HepG2 (cell line): Measurements from ENCODE around the gene KIF26B. TPM values are rescaled to one million over a fixed set of nuclear protein-coding genes. Genes with fewer than 3 reads are reported as not detected.

Source experiments
- ATAC-seq: fragments of 200-7000 bp; cut with Tn5 transposase; 3 replicates; pipeline ENCODE4 v1.9.1; 2020; ENCODE audit warnings: mild to moderate bottlenecking, moderate library complexity
- BruUV-seq: library from RNA; stranded (reverse); fragments of 400-500 nt; replicated peaks from 2 replicates; lab custom pipeline; 2021; lab: Mats Ljungman, UMichigan
- CTCF ChIA-PET: fragments of 300-600 bp; formaldehyde crosslinking; extraction: SDS; loops from one replicate; lab custom pipeline; 2021; ENCODE audit warnings: low total read pairs, inconsistent platforms, low intra/inter-chr PET ratio; lab: Yijun Ruan, JAX
- POLR2A ChIA-PET: fragments of 350-600 bp; sonication (Branson Sonifier 250); formaldehyde crosslinking; loops from one replicate; lab custom pipeline; 2020; ENCODE audit warnings: antibody characterized with exemption, inconsistent platforms; lab: Yijun Ruan, JAX
- DNase-seq: peaks from one replicate; pipeline ENCODE4 v3.0.0-alpha.2; 2015; ENCODE audit warnings: low spot score
- FAIRE-seq: peaks from 3 replicates; lab custom pipeline; 2011; peaks lifted over from hg19 to GRCh38; lab: Jason Lieb, UNC
- H2AFZ ChIP-seq: one replicate; pipeline ENCODE4 v1.6.1; 2011; ENCODE audit warnings: low read length, inconsistent platforms
- H3K27ac ChIP-seq: fragments of 300-600 bp; 3 replicates; pipeline ENCODE4 v1.8.0; 2011; ENCODE audit warnings: mixed run types, mild to moderate bottlenecking, mixed read lengths, low read length, inconsistent platforms; ENCODE audit not compliant: insufficient read depth; ENCODE audit errors: extremely low read length
- H3K27me3 ChIP-seq, 2 experiments: fragments of 200-600 bp in 1 of 2; 2 replicates in 1 of 2; 3 replicates in 1 of 2; pipeline versions ENCODE4 v1.6.0 to v1.8.0; 2011; ENCODE audit warnings: low read length in 2 of 2, mild to moderate bottlenecking in 2 of 2, moderate library complexity in 2 of 2, inconsistent platforms in 1 of 2; ENCODE audit not compliant: insufficient read depth in 2 of 2, control insufficient read depth in 1 of 2
- H3K36me3 ChIP-seq, 2 experiments: fragments of 200-600 bp in 1 of 2; replicated peaks in 1 of 2; 2 replicates in 1 of 2; 3 replicates in 1 of 2; pipeline versions ENCODE4 v1.5.1 to v1.8.0; 2011; ENCODE audit warnings: low read length in 2 of 2, inconsistent platforms in 1 of 2; ENCODE audit not compliant: insufficient read depth in 2 of 2, control insufficient read depth in 1 of 2
- H3K4me1 ChIP-seq: 2 replicates; pipeline ENCODE4 v1.5.1; 2012; ENCODE audit warnings: low read length, inconsistent platforms; ENCODE audit not compliant: insufficient read depth
- H3K4me2 ChIP-seq: 2 replicates; pipeline ENCODE4 v1.6.0; 2011; ENCODE audit warnings: low read depth, low read length, inconsistent platforms
- H3K4me3 ChIP-seq, 3 experiments: fragments of 200-600 bp in 1 of 3; sonication (generic), shearing (Covaris generic) in 1 of 3; replicated peaks in 1 of 3; 2 replicates each; pipeline ENCODE4 v1.5.1; 2011 to 2016; ENCODE audit warnings: low read length in 3 of 3, inconsistent platforms in 2 of 3, low read depth in 2 of 3, mild to moderate bottlenecking in 2 of 3, control low read depth in 1 of 3, mixed read lengths in 1 of 3; ENCODE audit not compliant: insufficient read depth in 1 of 3
- H3K79me2 ChIP-seq: one replicate; pipeline ENCODE4 v1.6.1; 2011; ENCODE audit warnings: low read length, inconsistent platforms; ENCODE audit not compliant: insufficient read depth
- H3K9ac ChIP-seq: 2 replicates; pipeline ENCODE4 v1.6.0; 2011; ENCODE audit warnings: mild to moderate bottlenecking, low read depth, low read length, inconsistent platforms; ENCODE audit not compliant: insufficient read depth
- H3K9me3 ChIP-seq: 2 replicates; pipeline ENCODE4 v1.5.1; 2012; ENCODE audit warnings: mild to moderate bottlenecking, low read length
- H4K20me1 ChIP-seq: 2 replicates; pipeline ENCODE4 v1.6.0; 2011; ENCODE audit warnings: inconsistent platforms, mild to moderate bottlenecking, low read length, moderate library complexity; ENCODE audit not compliant: insufficient read depth
- ARHGAP35 ChIP-seq: sonication (generic); formaldehyde crosslinking; IDR thresholded peaks from 2 replicates; pipeline ENCODE4 v1.9.0; 2022; ENCODE audit warnings: mild to moderate bottlenecking, inconsistent platforms, moderate library complexity, missing genetic modification reagents, borderline replicate concordance
- ATF4 ChIP-seq, 2 experiments: fragments of 450-650 bp in 1 of 2; sonication (generic) in 1 of 2; formaldehyde crosslinking; IDR thresholded peaks; 2 replicates each; pipeline versions ENCODE4 v1.5.0 to v1.8.0; 2020 to 2022; ENCODE audit warnings: mild to moderate bottlenecking in 1 of 2, missing genetic modification reagents in 1 of 2
- ELK4 ChIP-seq: sonication (generic); formaldehyde crosslinking; IDR thresholded peaks from 2 replicates; pipeline ENCODE4 v1.9.0; 2021; ENCODE audit warnings: missing genetic modification reagents, borderline replicate concordance
- FOSL2 ChIP-seq: sonication (generic); formaldehyde crosslinking; IDR thresholded peaks from 2 replicates; pipeline ENCODE4 v1.4.0; 2020; ENCODE audit warnings: missing genetic modification reagents
- HOXA3 ChIP-seq: sonication (generic); formaldehyde crosslinking; IDR thresholded peaks from 2 replicates; pipeline ENCODE4 v1.5.0; 2020; ENCODE audit warnings: missing genetic modification reagents
- LBX2 ChIP-seq: sonication (generic); formaldehyde crosslinking; IDR thresholded peaks from 2 replicates; pipeline ENCODE4 v1.5.0; 2020; ENCODE audit warnings: missing genetic modification reagents, mild to moderate bottlenecking, borderline replicate concordance
- MAFF ChIP-seq: IDR thresholded peaks from 2 replicates; pipeline ENCODE4 v1.6.1; 2011; ENCODE audit warnings: low read depth, low read length, improper control_type of control experiment
- MLXIP ChIP-seq: sonication (generic); formaldehyde crosslinking; IDR thresholded peaks from 2 replicates; pipeline ENCODE4 v1.9.0; 2021; ENCODE audit warnings: missing genetic modification reagents, borderline replicate concordance
- PRMT3 ChIP-seq: sonication (generic); formaldehyde crosslinking; IDR thresholded peaks from 2 replicates; pipeline ENCODE4 v1.8.1; 2022; ENCODE audit warnings: low read depth, mild to moderate bottlenecking, moderate library complexity, missing genetic modification reagents, borderline replicate concordance
- SP2 ChIP-seq: sonication (generic); formaldehyde crosslinking; IDR thresholded peaks from 2 replicates; pipeline ENCODE4 v1.5.1; 2020; ENCODE audit warnings: mild to moderate bottlenecking, missing genetic modification reagents
- SYNCRIP ChIP-seq: fragments of 200-400 bp; formaldehyde crosslinking; IDR thresholded peaks from 2 replicates; pipeline ENCODE4 v1.6.1; 2018; ENCODE audit warnings: mild to moderate bottlenecking, low read depth, low read length; ENCODE audit not compliant: insufficient read depth
- THRA ChIP-seq: sonication (generic); formaldehyde crosslinking; IDR thresholded peaks from 2 replicates; pipeline ENCODE4 v1.4.0; 2020; ENCODE audit warnings: missing genetic modification reagents, borderline replicate concordance
- ZBTB46 ChIP-seq: sonication (generic); formaldehyde crosslinking; IDR thresholded peaks from 2 replicates; pipeline ENCODE4 v1.4.0; 2020; ENCODE audit warnings: mild to moderate bottlenecking, missing genetic modification reagents, borderline replicate concordance
- ZNF232 ChIP-seq: sonication (generic); formaldehyde crosslinking; IDR thresholded peaks from 2 replicates; pipeline ENCODE4 v1.4.0; 2020; ENCODE audit warnings: missing genetic modification reagents, borderline replicate concordance
- ZNF33A ChIP-seq: sonication (generic); formaldehyde crosslinking; IDR thresholded peaks from 2 replicates; pipeline ENCODE4 v1.5.1; 2020; ENCODE audit warnings: missing genetic modification reagents, mild to moderate bottlenecking, moderate library complexity, borderline replicate concordance
- WGBS: methylation state at CpG from one replicate; pipeline ENCODE4 v1.1.6; 2017; ENCODE audit warnings: low lambda C conversion rate; 5-methylcytosine and 5-hydroxymethylcytosine counted together
- in situ Hi-C: cut with HindIII; loops from 2 replicates; pipeline ENCODE4 v1.10.0; 2017; ENCODE audit warnings: low pct_unique_long_range_greater_than_20kb; ENCODE audit not compliant: extremely low pct_ligation_motif_present
- intact Hi-C: fragments of 100-400 bp; cut with micrococcal nuclease; formaldehyde crosslinking; loops from one replicate; pipeline ENCODE4 v1.10.0; 2022; ENCODE audit not compliant: unreplicated experiment
- polyA plus RNA-seq, 8 experiments: library from polyadenylated mRNA; depleted of rRNA in 3 of 8; stranded (reverse) in 7 of 8; unstranded in 1 of 8; fragments of >200 nt; fragmentation: Illumina TruSeq in 4 of 8; extraction: Trizol in 4 of 8; gene quantifications; 2 replicates each; pipeline versions ENCODE4 v1.2.1 to v1.2.3, GENCODE V29; 2011 to 2016; ENCODE audit warnings: low read depth in 4 of 8, missing spikeins in 1 of 8, mixed read lengths in 1 of 8; ENCODE audit not compliant: insufficient read depth in 1 of 8
- total RNA-seq, 5 experiments: library from RNA; depleted of rRNA; stranded (reverse); fragments of >200 nt; fragmentation: Illumina TruSeq; extraction: Trizol; gene quantifications; 2 replicates each; pipeline ENCODE4 v1.2.3, GENCODE V29; 2016; ENCODE audit warnings: low read depth in 1 of 5

Gene KIF26B
- total and polyA plus RNA-seq, 2 of the 13 experiments (the other 11 are each of a cell fraction or from before 2014, with no cell fraction given), result 0.08 to 0.09 TPM

GRCh38 chr1:245436407-245436806, 281.6 kb downstream of the KIF26B start:
- in situ Hi-C loops (no loop called here), intact Hi-C loops (no loop called here)
- H2AFZ ChIP-seq, result no peak overlapping the region
- DNase-seq (no peak), FAIRE-seq (no peak), ATAC-seq (no peak)
- H3K9ac ChIP-seq, result no peak overlapping the region
- ChIA-PET CTCF (no interaction called here), POLR2A (no interaction called here)
- H3K79me2 ChIP-seq, result no peaks in the 10 kb centered on the region
- no peak overlapping the region for H3K27ac ChIP-seq
- H3K4me1 ChIP-seq, result no peaks in the 10 kb centered on the region
- H3K9me3 ChIP-seq, result no peaks in the 10 kb centered on the region
- H3K4me3 ChIP-seq, result no peak overlapping the region
- H3K27me3 ChIP-seq, result no peaks in the 10 kb centered on the region
- WGBS, result 74% methylated on average over 4 of the region's 4 CpGs
- BruUV-seq, result no TSS peak
- H3K36me3 ChIP-seq, result no peaks in the 10 kb centered on the region
- no peaks in the 10 kb centered on the region for H4K20me1 ChIP-seq
- no peak overlapping the region for H3K4me2 ChIP-seq
- TF ChIP-seq ZNF33A (no peak), THRA (CRISPR knock-in tag) (no peak), ATF4 (CRISPR knock-in tag; IDR thresholded peaks at IDR 0.05) (no peak), LBX2 (CRISPR knock-in tag) (no peak), MLXIP (CRISPR knock-in tag) (no peak), FOSL2 (CRISPR knock-in tag) (no peak), HOXA3 (CRISPR knock-in tag) (no peak), SYNCRIP (no peak), ELK4 (CRISPR knock-in tag) (no peak), SP2 (CRISPR knock-in tag) (no peak), ZNF232 (CRISPR knock-in tag) (no peak), ZBTB46 (CRISPR knock-in tag) (no peak), PRMT3 (CRISPR knock-in tag) (no peak), MAFF (no peak), ARHGAP35 (CRISPR knock-in tag) (no peak)
